HepG2 (cell line): ENCODE results near the gene ZCCHC12. TPM values are rescaled to one million over a fixed set of nuclear protein-coding genes. Genes with fewer than 3 reads are reported as not detected.
A peak's percentile ranks its signal among the peaks of the same experiment; 100 is the strongest.

Source experiments
- AHR ChIP-seq: IDR thresholded peaks from 2 replicates; pipeline ENCODE4 v1.6.1; 2018; ENCODE audit warnings: missing genetic modification reagents, missing compliant biosample characterization
- BCL6 ChIP-seq: IDR thresholded peaks from 2 replicates; pipeline ENCODE4 v1.6.1; 2016; ENCODE audit warnings: missing genetic modification reagents, missing compliant biosample characterization
- BRCA1 ChIP-seq: sonication (generic); formaldehyde crosslinking; IDR thresholded peaks from 2 replicates; pipeline ENCODE4 v1.4.0; 2020; ENCODE audit warnings: missing genetic modification reagents
- CEBPB ChIP-seq: IDR thresholded peaks from 2 replicates; pipeline ENCODE4 v1.6.1; 2011; ENCODE audit warnings: low read depth, low read length, improper control_type of control experiment, borderline replicate concordance
- EP300 ChIP-seq, 3 experiments: sonication (generic) in 1 of 3; formaldehyde crosslinking in 1 of 3; IDR thresholded peaks; 2 replicates each; pipeline versions ENCODE4 v1.5.1 to v1.6.1; 2011 to 2020; ENCODE audit warnings: low read depth in 2 of 3, low read length in 2 of 3, borderline replicate concordance in 1 of 3, improper control_type of control experiment in 1 of 3, mild to moderate bottlenecking in 1 of 3, missing genetic modification reagents in 1 of 3, moderate library complexity in 1 of 3
- FOXP1 ChIP-seq, 2 experiments: fragments of 450-650 bp in 1 of 2; IDR thresholded peaks; 2 replicates each; pipeline ENCODE4 v1.6.1; 2017 to 2018; ENCODE audit warnings: antibody characterized with exemption in 1 of 2
- KDM6A ChIP-seq: IDR thresholded peaks from 2 replicates; pipeline ENCODE4 v1.6.1; 2016; ENCODE audit warnings: low read depth
- LCORL ChIP-seq, 2 experiments: fragments of 450-650 bp in 1 of 2; sonication (generic) in 1 of 2; formaldehyde crosslinking in 1 of 2; IDR thresholded peaks; 2 replicates each; pipeline versions ENCODE4 v1.5.0 to v1.6.1; 2017 to 2020; ENCODE audit warnings: antibody characterized with exemption in 1 of 2, missing genetic modification reagents in 1 of 2
- PRPF4 ChIP-seq: fragments of 200-400 bp; formaldehyde crosslinking; IDR thresholded peaks from 2 replicates; pipeline ENCODE4 v1.6.1; 2016; ENCODE audit warnings: low read length, low read depth; ENCODE audit not compliant: poor library complexity, severe bottlenecking
- RXRB ChIP-seq: IDR thresholded peaks from 2 replicates; pipeline ENCODE4 v1.6.1; 2016; ENCODE audit warnings: borderline replicate concordance, missing genetic modification reagents, missing compliant biosample characterization
- SOX13 ChIP-seq, 3 experiments: fragments of 450-650 bp in 1 of 3; sonication (generic) in 1 of 3; formaldehyde crosslinking in 1 of 3; IDR thresholded peaks in 2 of 3; conservative IDR thresholded peaks in 1 of 3; 2 replicates each; pipeline versions ENCODE4 v1.5.0 to v1.6.1; 2016 to 2020; ENCODE audit warnings: antibody characterized with exemption in 1 of 3, mild to moderate bottlenecking in 1 of 3, missing compliant biosample characterization in 1 of 3, missing genetic modification reagents in 1 of 3, moderate library complexity in 1 of 3
- SOX6 ChIP-seq, 2 experiments: fragments of 450-650 bp in 1 of 2; sonication (generic) in 1 of 2; formaldehyde crosslinking in 1 of 2; IDR thresholded peaks; 2 replicates each; pipeline versions ENCODE4 v1.4.0 to v1.6.1; 2017 to 2020; ENCODE audit warnings: antibody characterized with exemption in 1 of 2, mild to moderate bottlenecking in 1 of 2, missing genetic modification reagents in 1 of 2
- TAF1 ChIP-seq: sonication (generic); formaldehyde crosslinking; IDR thresholded peaks from 2 replicates; pipeline ENCODE4 v1.4.0; 2020; ENCODE audit warnings: missing genetic modification reagents
- TEF ChIP-seq: sonication (generic); formaldehyde crosslinking; IDR thresholded peaks from 2 replicates; pipeline ENCODE4 v1.5.0; 2020; ENCODE audit warnings: missing genetic modification reagents
- ZNF20 ChIP-seq: sonication (generic); formaldehyde crosslinking; IDR thresholded peaks from 2 replicates; pipeline ENCODE4 v1.4.0; 2020; ENCODE audit warnings: mild to moderate bottlenecking, moderate library complexity, missing genetic modification reagents
- ZNF576 ChIP-seq: sonication (generic); formaldehyde crosslinking; IDR thresholded peaks from 2 replicates; pipeline ENCODE4 v1.4.0; 2020; ENCODE audit warnings: mild to moderate bottlenecking, missing genetic modification reagents
- polyA plus RNA-seq, 8 experiments: library from polyadenylated mRNA; depleted of rRNA in 3 of 8; stranded (reverse) in 7 of 8; unstranded in 1 of 8; fragments of >200 nt; fragmentation: Illumina TruSeq in 4 of 8; extraction: Trizol in 4 of 8; gene quantifications; 2 replicates each; pipeline versions ENCODE4 v1.2.1 to v1.2.3, GENCODE V29; 2011 to 2016; ENCODE audit warnings: low read depth in 4 of 8, missing spikeins in 1 of 8, mixed read lengths in 1 of 8; ENCODE audit not compliant: insufficient read depth in 1 of 8
- total RNA-seq, 5 experiments: library from RNA; depleted of rRNA; stranded (reverse); fragments of >200 nt; fragmentation: Illumina TruSeq; extraction: Trizol; gene quantifications; 2 replicates each; pipeline ENCODE4 v1.2.3, GENCODE V29; 2016; ENCODE audit warnings: low read depth in 1 of 5

ZCCHC12 gene
- total and polyA plus RNA-seq, 2 of the 13 experiments (the other 11 are each of a cell fraction or from before 2014, with no cell fraction given), result 0.05 to 0.20 TPM

GRCh38 chrX:118853596-118853995 lies 30.0 kb downstream of the ZCCHC12 start (continued):
- TF ChIP-seq KDM6A (CRISPR knock-in tag) (no peak), LCORL (IDR thresholded peaks at IDR 0.05) (0 out of 2 replicates have a peak, but pooled peaks have one; percentile 21), LCORL (CRISPR knock-in tag; IDR thresholded peaks at IDR 0.05) (no peak), ZNF20 (CRISPR knock-in tag) (no peak), FOXP1 (IDR thresholded peaks at IDR 0.05) (no peak), FOXP1 (CRISPR knock-in tag; IDR thresholded peaks at IDR 0.05) (no peak), AHR (CRISPR knock-in tag) (no peak), SOX6 (IDR thresholded peaks at IDR 0.05) (no peak), SOX6 (CRISPR knock-in tag; IDR thresholded peaks at IDR 0.05) (peak; percentile 55), RXRB (CRISPR knock-in tag) (peak; percentile 38; the same call in 1 of the 2 replicates), BRCA1 (CRISPR knock-in tag) (no peak), CEBPB (peak; percentile 35; the same call in 1 of the 2 replicates), TAF1 (CRISPR knock-in tag) (no peak), ZNF576 (no peak), EP300 (IDR thresholded peaks at IDR 0.05; ENCODE audit: low read depth in 2 of 2, low read length in 2 of 2) (0 out of 4 replicates have a peak, but pooled peaks of 1 of the 2 experiments have one; percentile 10), EP300 (CRISPR knock-in tag; IDR thresholded peaks at IDR 0.05; ENCODE audit: borderline replicate concordance) (no peak), TEF (CRISPR knock-in tag) (peak; percentile 93), SOX13 (IDR thresholded peaks at IDR 0.05) (no peak), SOX13 (CRISPR knock-in tag; conservative IDR thresholded peaks at IDR 0.05 in 1 of 2, IDR thresholded peaks at IDR 0.05 in 1 of 2) (peak in 1 of 2 experiments; percentile 64; a peak in 2 of 4 replicates), BCL6 (CRISPR knock-in tag) (0 out of 2 replicates have a peak, but pooled peaks have one; percentile 12), PRPF4 (no peak)
- TF ChIP-seq, all 625 proteins: peak for 12
